GM23338 (cell line): ENCODE data around the gene CEP68.

ENCODE experiments used
- CREB1 ChIP-seq: fragments of 250-450 bp; sonication (Bioruptor Pico); IDR thresholded peaks from 2 replicates; pipeline ENCODE4 v1.5.0; 2020; ENCODE audit warnings: low read depth, mild to moderate bottlenecking, moderate library complexity
- CTCF ChIP-seq, 2 experiments: fragments of 200-600 bp in 1 of 2; sonication (generic) in 1 of 2; conservative IDR thresholded peaks; 2 replicates each; pipeline versions ENCODE4 v1.5.1 to v1.6.1; 2016 to 2017; ENCODE audit warnings: antibody characterized with exemption in 2 of 2, low read depth in 2 of 2, mild to moderate bottlenecking in 2 of 2, moderate library complexity in 1 of 2
- EZH2 ChIP-seq: fragments of 200-600 bp; sonication (generic); IDR thresholded peaks from one replicate; pipeline ENCODE4 v1.8.0; 2017; ENCODE audit warnings: antibody characterized with exemption, mild to moderate bottlenecking, low read depth; ENCODE audit not compliant: unreplicated experiment
- EZH2phosphoT487 ChIP-seq: fragments of 200-600 bp; sonication (generic); IDR thresholded peaks from one replicate; pipeline ENCODE4 v1.8.1; 2018; ENCODE audit warnings: antibody characterized with exemption; ENCODE audit not compliant: unreplicated experiment
- JUNB ChIP-seq: IDR thresholded peaks from one replicate; pipeline ENCODE4 v1.6.1; 2016; ENCODE audit warnings: antibody characterized with exemption; ENCODE audit not compliant: unreplicated experiment
- POLR2AphosphoS5 ChIP-seq: IDR thresholded peaks from 2 replicates; pipeline ENCODE4 v1.6.1; 2016; ENCODE audit warnings: antibody characterized with exemption, low read depth
- ZNF331 ChIP-seq: fragments of 250-450 bp; sonication (Bioruptor Pico); IDR thresholded peaks from 2 replicates; pipeline ENCODE4 v1.5.0; 2020; ENCODE audit warnings: low read depth, mild to moderate bottlenecking, moderate library complexity

GRCh38 chr2:65035351-65035943 lies 20.8 kb upstream of the CEP68 start:
- TF ChIP-seq CTCF (conservative IDR thresholded peaks at IDR 0.05; ENCODE audit: low read depth in 2 of 2): no peak
- TF ChIP-seq POLR2AphosphoS5: no peak
- no peak for TF ChIP-seq ZNF331 (CRISPR knock-in tag)
- TF ChIP-seq CREB1 (CRISPR knock-in tag): no peak
- no peak for TF ChIP-seq EZH2phosphoT487
- TF ChIP-seq EZH2: no peak
- TF ChIP-seq JUNB: no peak
